GM12892 (cell line): Measurements from ENCODE around the gene TMEFF1. TPM values are rescaled to one million over a fixed set of nuclear protein-coding genes. Genes with fewer than 3 reads are reported as not detected.
A peak's percentile ranks its signal among the peaks of the same experiment; 100 is the strongest.

Experiments used
- DNase-seq: peaks from one replicate; pipeline ENCODE4 v3.0.0; 2011; ENCODE audit not compliant: insufficient read length
- FAIRE-seq: peaks from 2 replicates; lab custom pipeline; 2011; peaks lifted over from hg19 to GRCh38; lab: Jason Lieb, UNC
- POLR2A ChIP-seq: IDR thresholded peaks from 2 replicates; pipeline ENCODE4 v1.6.1; 2011; ENCODE audit warnings: low read depth, low read length, control low read depth
- POLR2AphosphoS5 ChIP-seq: IDR thresholded peaks from 2 replicates; pipeline ENCODE4 v1.6.1; 2011; ENCODE audit warnings: low read depth, low read length, control low read depth
- TAF1 ChIP-seq: IDR thresholded peaks from 2 replicates; pipeline ENCODE4 v1.6.1; 2011; ENCODE audit warnings: low read depth, mild to moderate bottlenecking, control low read depth, low read length, borderline replicate concordance
- polyA plus RNA-seq: library from polyadenylated mRNA; unstranded; fragments of >200 nt; gene quantifications from one replicate; pipeline ENCODE4 v1.2.1, GENCODE V29; 2012; ENCODE audit warnings: missing spikeins, inconsistent platforms; ENCODE audit not compliant: missing spikeins

Gene TMEFF1
- not detected for polyA plus RNA-seq

- DNase-seq, result peak; percentile 48
- TF ChIP-seq POLR2A (no peak), TAF1 (no peak), POLR2AphosphoS5 (no peak)
- FAIRE-seq, result no peak
These were observed at the start of gene TMEFF1 for GRCh38 chr9:100472788-100473275. TMEFF1 (plus strand) TSS chr9:100473149; CDS start chr9:100473545, 396 bp downstream.

- no peak for DNase-seq
- no peak for FAIRE-seq
These were observed 47.2 kb upstream of the TMEFF1 start for GRCh38 chr9:100425758-100426157.

GRCh38 chr9:100426189-100426529 lies 46.8 kb upstream of the TMEFF1 start:
- DNase-seq, result no peak
- TF ChIP-seq POLR2AphosphoS5 (no peak), POLR2A (no peak), TAF1 (no peak)
- FAIRE-seq, result no peak

More at GRCh38 chr9:100425758-100426157, 47.2 kb upstream of the TMEFF1 start:
- TF ChIP-seq POLR2A (no peak), TAF1 (no peak), POLR2AphosphoS5 (no peak)

- FAIRE-seq (no peak), DNase-seq (peak; percentile 76)
- TF ChIP-seq POLR2A (no peak; the same call in 1 of the 2 replicates), POLR2AphosphoS5 (no peak), TAF1 (no peak)
These were observed 46.2 kb upstream of the TMEFF1 start, which contains the start of gene MSANTD3 for GRCh38 chr9:100426530-100427365. MSANTD3 (plus strand) TSS chr9:100427143; CDS start chr9:100441939, 14,796 bp downstream.

GRCh38 chr9:100427366-100428263 lies 45.3 kb upstream of the TMEFF1 start:
- DNase-seq (no peak), FAIRE-seq (no peak)
- no peak for TF ChIP-seq TAF1
- no peak for TF ChIP-seq POLR2A
- TF ChIP-seq POLR2AphosphoS5, result no peak

GRCh38 chr9:100428871-100429654 lies 43.9 kb upstream of the TMEFF1 start:
- no peak for TF ChIP-seq POLR2A
- TF ChIP-seq TAF1, result no peak
- no peak for TF ChIP-seq POLR2AphosphoS5
- FAIRE-seq, result no peak
- DNase-seq, result no peak

GRCh38 chr9:100430286-100430940 lies 42.5 kb upstream of the TMEFF1 start:
- no peak for FAIRE-seq
- no peak for DNase-seq
- TF ChIP-seq POLR2A (no peak), POLR2AphosphoS5 (no peak), TAF1 (no peak)

GRCh38 chr9:100431886-100432285 lies 41.1 kb upstream of the TMEFF1 start:
- DNase-seq, result no peak
- TF ChIP-seq POLR2A (no peak), POLR2AphosphoS5 (no peak), TAF1 (no peak)
- no peak for FAIRE-seq

GRCh38 chr9:100432736-100433135 lies 40.2 kb upstream of the TMEFF1 start:
- no peak for FAIRE-seq
- no peak for DNase-seq
- TF ChIP-seq TAF1, result no peak
- TF ChIP-seq POLR2A, result no peak
- no peak for TF ChIP-seq POLR2AphosphoS5

GRCh38 chr9:100436571-100436970 lies 36.4 kb upstream of the TMEFF1 start:
- DNase-seq, result no peak
- TF ChIP-seq POLR2A, result no peak
- no peak for TF ChIP-seq TAF1
- no peak for TF ChIP-seq POLR2AphosphoS5
- no peak for FAIRE-seq
